Liver (tissue), 9 donors: ENCODE results near the gene GTPBP6. TPM values are rescaled to one million over a fixed set of nuclear protein-coding genes. Genes with fewer than 3 reads are reported as not detected.
"Not testable (repeated sequence)": the region's sequence is repeated elsewhere in the genome, so short reads cannot be mapped to it uniquely, and the experiment has no call there.

Experiments used
- DNase-seq: peaks from one replicate; pipeline ENCODE4 v3.0.0-alpha.2; 2017; ENCODE audit warnings: low spot score
- H3K27ac ChIP-seq, 2 donors: one replicate each; pipeline ENCODE4 v1.7.0; 2013; ENCODE audit warnings: inconsistent platforms in 2 of 2, low read length in 2 of 2, control low read depth in 1 of 2, low read depth in 1 of 2, mild to moderate bottlenecking in 1 of 2
- H3K27me3 ChIP-seq, 4 donors: one replicate each; pipeline versions ENCODE4 v1.6.1 to v1.7.0; 2013; ENCODE audit warnings: low read length in 3 of 4, inconsistent platforms in 1 of 4, mild to moderate bottlenecking in 1 of 4, moderate library complexity in 1 of 4; ENCODE audit not compliant: control insufficient read depth in 4 of 4, insufficient read depth in 4 of 4
- H3K36me3 ChIP-seq, 4 donors: one replicate each; pipeline versions ENCODE4 v1.6.1 to v1.7.0; 2013; ENCODE audit warnings: low read length in 3 of 4, mild to moderate bottlenecking in 3 of 4, low read depth in 1 of 4, moderate library complexity in 1 of 4; ENCODE audit not compliant: control insufficient read depth in 4 of 4, insufficient read depth in 3 of 4
- H3K4me1 ChIP-seq, 4 donors: one replicate each; pipeline versions ENCODE4 v1.6.1 to v1.7.0; 2013; ENCODE audit warnings: low read length in 3 of 4, mild to moderate bottlenecking in 3 of 4, moderate library complexity in 1 of 4; ENCODE audit not compliant: control insufficient read depth in 4 of 4, insufficient read depth in 4 of 4
- H3K4me3 ChIP-seq, 3 donors: one replicate each; pipeline versions ENCODE4 v1.6.1 to v1.7.0; 2013; ENCODE audit warnings: low read length in 3 of 3, control low read depth in 1 of 3, low read depth in 1 of 3, mild to moderate bottlenecking in 1 of 3
- H3K9ac ChIP-seq, 2 donors: one replicate each; pipeline ENCODE4 v1.7.0; 2013; ENCODE audit warnings: low read length in 2 of 2, mild to moderate bottlenecking in 2 of 2, moderate library complexity in 2 of 2, control low read depth in 1 of 2, low read depth in 1 of 2
- H3K9me3 ChIP-seq, 4 donors: one replicate each; pipeline versions ENCODE4 v1.6.1 to v1.7.0; 2013; ENCODE audit warnings: low read length in 3 of 4; ENCODE audit not compliant: control insufficient read depth in 4 of 4
- CTCF ChIP-seq: fragments of 150-350 bp; IDR thresholded peaks from 2 replicates; pipeline ENCODE4 v1.5.1; 2017; ENCODE audit warnings: improper control_type of control experiment, low read depth, low read length; ENCODE audit not compliant: missing input control
- FOXA2 ChIP-seq: IDR thresholded peaks from 2 replicates; pipeline ENCODE4 v1.6.1; 2016; ENCODE audit warnings: antibody characterized with exemption
- GABPA ChIP-seq, 2 donors: IDR thresholded peaks in 1 of 2; conservative IDR thresholded peaks in 1 of 2; 2 replicates each; pipeline ENCODE4 v1.6.1; 2016; ENCODE audit warnings: antibody characterized with exemption in 2 of 2, mild to moderate bottlenecking in 1 of 2, moderate library complexity in 1 of 2
- HNF4A ChIP-seq, 2 donors: conservative IDR thresholded peaks; 2 replicates each; pipeline ENCODE4 v1.6.1; 2016; ENCODE audit warnings: antibody characterized with exemption in 2 of 2, mild to moderate bottlenecking in 2 of 2
- HNF4G ChIP-seq: IDR thresholded peaks from 2 replicates; pipeline ENCODE4 v1.6.1; 2016; ENCODE audit warnings: antibody characterized with exemption
- JUND ChIP-seq, 2 donors: IDR thresholded peaks; 2 replicates each; pipeline ENCODE4 v1.6.1; 2016; ENCODE audit warnings: antibody characterized with exemption in 2 of 2
- NR2F2 ChIP-seq: IDR thresholded peaks from 2 replicates; pipeline ENCODE4 v1.6.1; 2016; ENCODE audit warnings: antibody characterized with exemption
- RXRA ChIP-seq, 2 donors: IDR thresholded peaks; 2 replicates each; pipeline ENCODE4 v1.6.1; 2017 to 2018; ENCODE audit warnings: antibody characterized with exemption in 2 of 2, mild to moderate bottlenecking in 1 of 2
- SP1 ChIP-seq: IDR thresholded peaks from 2 replicates; pipeline ENCODE4 v1.6.1; 2018; ENCODE audit warnings: antibody characterized with exemption, mild to moderate bottlenecking
- TAF1 ChIP-seq: conservative IDR thresholded peaks from 2 replicates; pipeline ENCODE4 v1.6.1; 2016; ENCODE audit warnings: antibody characterized with exemption, mild to moderate bottlenecking
- WGBS: extraction: QIAGEN DNeasy Blood & Tissue Kit; methylation state at CpG from one replicate; pipeline ENCODE4 v1.1.7; 2013; 5-methylcytosine and 5-hydroxymethylcytosine counted together
- polyA plus RNA-seq, 2 donors: library from polyadenylated mRNA; stranded (reverse) in 1 of 2; unstranded in 1 of 2; fragments of 200-250 nt in 1 of 2; fragments of >200 nt in 1 of 2; fragmentation: Nextera tagmentation in 1 of 2; extraction: Ambion mirVana in 1 of 2; gene quantifications; one replicate each; pipeline versions ENCODE4 v1.2.1 to v1.2.3, GENCODE V29; 2013 to 2015
- total RNA-seq, 2 donors: library from RNA; depleted of rRNA; stranded (reverse); fragments of >200 nt; gene quantifications; one replicate each; pipeline ENCODE4 v1.2.3, GENCODE V29; 2014
- TF ChIP-seq, protein P1 (sequence below): IDR thresholded peaks from 2 replicates; pipeline ENCODE4 v1.6.1; 2016; ENCODE audit warnings: antibody characterized with exemption
- donor health status: healthy.
- donor health status: healthy.
- donor health status: healthy.
- donor health status: healthy.
- donor health status: healthy.

GTPBP6 gene
- total and polyA plus RNA-seq, 4 donors = 11.3 to 29.2 (median 16.6) TPM

DNA sequence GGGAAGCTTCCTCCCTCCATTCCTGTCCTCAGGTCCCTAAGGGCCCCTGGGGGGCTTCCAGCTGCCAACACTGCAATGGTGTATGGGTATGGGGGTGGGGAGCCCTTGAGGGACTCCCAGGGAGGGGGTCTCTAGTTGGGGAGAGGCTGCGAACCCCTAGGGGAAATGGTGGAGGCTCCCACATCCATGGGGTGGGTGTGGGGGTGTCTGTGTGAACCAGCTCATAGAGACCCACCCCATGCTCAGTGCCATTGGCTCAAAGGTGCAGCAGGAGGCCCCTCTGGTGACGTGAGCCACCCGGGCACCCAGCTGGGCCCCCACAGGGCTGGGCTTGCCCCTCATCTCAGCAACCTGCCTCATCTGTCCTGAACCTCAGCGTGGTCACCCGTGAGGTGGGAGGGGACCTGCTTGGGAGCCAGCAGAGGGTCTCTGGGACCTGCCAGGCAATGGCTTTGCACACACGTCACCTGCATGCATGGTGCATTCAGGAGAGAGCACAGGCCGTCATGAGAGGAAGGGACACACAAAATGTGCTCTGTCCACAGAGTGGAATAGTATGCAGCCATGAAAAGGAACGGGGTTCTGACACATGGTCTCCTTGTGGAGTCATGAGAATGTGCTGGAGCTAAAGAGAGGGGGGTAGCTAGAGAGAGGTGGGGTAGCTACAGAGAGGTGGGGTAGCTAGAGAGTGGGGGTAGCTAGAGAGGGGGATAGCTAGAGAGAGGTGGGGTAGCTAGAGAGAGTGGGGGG, 60.1 kb downstream of the GTPBP6 start (continued):
- TF ChIP-seq, protein P1, sequence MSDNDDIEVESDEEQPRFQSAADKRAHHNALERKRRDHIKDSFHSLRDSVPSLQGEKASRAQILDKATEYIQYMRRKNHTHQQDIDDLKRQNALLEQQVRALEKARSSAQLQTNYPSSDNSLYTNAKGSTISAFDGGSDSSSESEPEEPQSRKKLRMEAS = no peak
- no peak for TF ChIP-seq CTCF
- no peak for TF ChIP-seq HNF4G
- TF ChIP-seq JUND (IDR thresholded peaks at IDR 0.05) = no peak

DNA sequence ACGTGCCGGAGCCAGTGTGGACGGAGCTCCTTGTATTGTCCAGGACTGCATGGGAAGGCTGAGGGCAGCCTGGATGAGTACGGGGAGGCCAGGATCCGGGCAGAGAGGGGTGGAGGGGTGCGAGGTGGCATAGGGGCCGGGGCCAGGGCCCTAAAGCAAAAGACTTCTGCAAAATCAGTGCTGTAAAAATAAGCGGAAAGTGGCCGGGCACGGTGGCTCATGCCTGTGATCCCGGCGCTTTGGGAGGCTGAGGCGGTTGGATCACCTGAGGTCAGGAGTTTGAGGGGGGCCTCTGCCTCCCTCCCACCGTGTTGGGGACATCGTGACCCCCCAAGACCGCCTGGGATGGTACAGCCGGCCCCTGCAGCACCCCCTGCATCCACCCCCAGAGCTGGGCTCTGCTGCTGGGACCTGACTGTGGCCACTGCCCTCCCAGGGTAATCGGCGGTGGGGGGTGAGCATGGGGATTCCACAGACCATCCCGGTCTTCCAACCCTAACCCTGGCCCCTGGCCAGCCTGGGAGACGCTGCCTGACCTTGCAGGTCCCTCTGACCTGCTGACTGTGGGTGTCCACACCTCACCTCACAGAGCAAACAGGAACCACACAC, 60.8 kb downstream of the GTPBP6 start:
- Histone ChIP-seq H3K36me3 (no peaks in the 10 kb centered on the region), H3K4me1 (peaks cover 5 to 18% (median 11%) of the 10 kb centered on the region in 4 donors), H3K9ac (no peak overlapping the region), H3K9me3 (no peaks in the 10 kb centered on the region), H3K27me3 (no peaks in the 10 kb centered on the region), H3K27ac (no peak overlapping the region), H3K4me3 (no peak overlapping the region)
- WGBS = 73% methylated on average over 21 of the region's 21 CpGs
- TF ChIP-seq NR2F2 = no peak
- TF ChIP-seq, protein P1 = no peak
- no peak for TF ChIP-seq HNF4A (conservative IDR thresholded peaks at IDR 0.05)
- TF ChIP-seq SP1 = no peak
- no peak for TF ChIP-seq RXRA (IDR thresholded peaks at IDR 0.05)
- no peak for TF ChIP-seq GABPA (IDR thresholded peaks at IDR 0.05 in 1 of 2, conservative IDR thresholded peaks at IDR 0.05 in 1 of 2)
- no peak for TF ChIP-seq JUND (IDR thresholded peaks at IDR 0.05)
- TF ChIP-seq TAF1 = no peak
- no peak for DNase-seq

DNA sequence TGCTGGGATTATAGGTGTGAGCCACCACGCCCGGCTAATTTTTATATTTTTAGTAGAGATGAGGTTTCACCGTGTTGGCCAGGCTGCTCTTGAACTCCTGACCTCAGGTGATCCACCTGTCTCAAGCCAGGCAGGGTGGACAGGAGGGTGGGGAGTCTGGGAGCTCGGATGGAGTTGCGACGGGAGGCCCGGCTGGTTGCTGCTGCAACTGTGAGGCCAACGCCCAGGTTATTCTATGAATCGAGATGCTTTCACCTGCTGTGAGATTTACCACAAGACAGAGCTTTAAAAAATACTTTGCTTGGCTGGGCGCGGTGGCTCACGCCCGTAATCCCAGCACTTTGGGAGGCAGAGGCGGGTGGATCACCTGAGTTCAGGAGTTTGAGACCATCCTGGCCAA, 61.5 kb downstream of the GTPBP6 start:
- not testable (repeated sequence) for H3K27me3 ChIP-seq, H3K4me3 ChIP-seq, H3K36me3 ChIP-seq, DNase-seq, H3K27ac ChIP-seq, H3K9ac ChIP-seq, H3K9me3 ChIP-seq
- H3K4me1 ChIP-seq = peaks cover 3 to 12% (median 8%) of the 10 kb centered on the region in 4 donors
- 92% methylated on average over 14 of the region's 14 CpGs for WGBS

GRCh38 chrX:255923-256331, 62.7 kb downstream of the GTPBP6 start:
- H3K4me1 ChIP-seq = peaks cover 0 to 2% (median under 1%) of the 10 kb centered on the region in 4 donors
- no peaks in the 10 kb centered on the region for H3K9me3 ChIP-seq
- DNase-seq = no peak
- H3K9ac ChIP-seq = no peak overlapping the region
- no peak for TF ChIP-seq FOXA2
- H3K36me3 ChIP-seq = no peaks in the 10 kb centered on the region
- H3K27me3 ChIP-seq = no peaks in the 10 kb centered on the region
- no peak overlapping the region for H3K27ac ChIP-seq
- 92% methylated on average over 28 of the region's 28 CpGs for WGBS
- no peak overlapping the region for H3K4me3 ChIP-seq

Other genes starting within 250 kb of the GTPBP6 start
- 10 to 100 TPM; 19.7 to 25.7 TPM for gene PLCXD1, start 37.4 kb downstream of the GTPBP6 start, total RNA-seq
- gene PLCXD1, start 37.4 kb downstream of the GTPBP6 start, polyA plus RNA-seq = 1 to 10 TPM; 2.6 to 5.9 TPM
- gene PPP2R3B, start 68.1 kb upstream of the GTPBP6 start, total RNA-seq = 1 to 10 TPM; 5.6 to 8.2 TPM
- gene PPP2R3B, start 68.1 kb upstream of the GTPBP6 start, polyA plus RNA-seq = 1 to 10 TPM; 1.2 to 2.9 TPM